GM19043 (cell line): ENCODE measurements around the gene FAM78A.

Experiments
- ATAC-seq: cut with Tn5 transposase; IDR thresholded peaks from one replicate; pipeline ENCODE4 v1.9.1; 2021; ENCODE audit warnings: low read depth; ENCODE audit not compliant: unreplicated experiment

FAM78A gene

GRCh38 chr9:131303381-131304321, 27.3 kb upstream of the FAM78A start:
- ATAC-seq, result no peak

GRCh38 chr9:131302244-131303075, 26.1 kb upstream of the FAM78A start:
- no peak for ATAC-seq

- no peak for ATAC-seq
These were observed 24.1 kb upstream of the FAM78A start for GRCh38 chr9:131300444-131300843.

DNA sequence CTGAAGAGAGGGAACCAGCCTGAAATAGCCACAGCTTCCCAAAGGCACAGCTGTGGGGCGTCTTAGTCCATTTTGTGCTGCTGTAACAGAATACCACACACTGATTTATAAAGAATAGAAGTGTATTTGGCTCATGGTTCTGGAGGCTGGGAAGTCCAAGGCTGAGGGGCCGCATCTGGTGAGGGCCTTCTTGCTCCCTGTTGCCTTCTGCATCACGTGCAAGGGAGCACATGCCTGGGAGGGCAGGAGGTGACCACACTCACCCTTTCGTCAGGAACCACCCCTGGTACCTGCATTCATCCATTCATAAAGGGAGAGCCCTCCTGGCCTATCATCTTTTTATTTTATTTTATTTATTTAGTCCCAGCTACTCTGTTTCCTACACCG, 23.6 kb upstream of the FAM78A start:
- no peak for ATAC-seq

DNA sequence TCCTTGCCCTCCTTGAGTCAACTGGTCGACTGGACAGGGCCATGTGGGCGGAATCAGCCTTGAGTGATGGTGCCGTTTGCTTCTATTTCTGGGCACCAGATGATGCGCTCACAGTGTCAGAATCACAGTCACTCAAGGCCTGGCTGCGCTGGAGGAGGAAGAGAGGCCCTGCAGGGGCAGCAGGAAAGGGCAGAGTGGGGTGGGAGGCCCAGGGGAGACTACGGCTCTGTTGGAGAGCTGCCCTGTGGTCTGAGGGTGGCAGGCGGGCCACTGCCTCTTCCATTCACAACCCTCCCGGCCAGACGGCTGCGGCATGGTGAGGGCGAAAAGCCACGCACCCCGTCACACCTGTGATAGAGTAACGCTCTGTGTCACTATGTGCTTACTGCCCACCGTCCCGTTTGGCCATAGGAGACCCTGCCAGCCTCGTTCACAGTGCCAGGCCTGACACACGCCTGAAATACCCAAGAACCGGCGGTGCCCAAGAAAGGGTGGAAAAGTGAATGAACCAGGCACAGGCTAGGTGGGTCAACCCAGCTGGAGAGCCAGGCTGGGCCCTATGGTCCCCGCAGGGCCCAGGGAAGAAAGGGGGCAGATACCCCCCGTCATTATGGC, 23.1 kb upstream of the FAM78A start:
- ATAC-seq, result no peak

GRCh38 chr9:131298816-131299215, 22.5 kb upstream of the FAM78A start:
- no peak for ATAC-seq

DNA sequence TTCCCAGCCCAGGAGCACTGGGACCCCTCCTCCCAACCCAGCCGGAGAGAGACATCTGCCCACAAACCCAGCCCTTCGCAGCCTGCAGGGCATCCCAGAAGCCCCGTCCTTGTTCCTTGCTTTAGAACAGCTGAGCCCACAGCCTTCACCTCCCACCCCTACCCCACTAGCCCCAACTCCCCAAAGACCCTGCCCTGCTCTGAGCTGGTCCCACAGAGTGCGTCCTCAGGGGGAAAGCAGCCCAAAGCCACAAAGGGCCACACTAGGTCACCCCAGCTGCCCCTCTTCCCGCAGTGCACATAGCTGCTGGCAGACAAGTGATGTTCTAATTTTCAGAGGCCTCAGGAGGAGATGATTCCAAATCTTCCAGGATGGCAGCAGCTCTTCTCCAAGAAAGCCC, 22.0 kb upstream of the FAM78A start:
- ATAC-seq, result no peak

DNA sequence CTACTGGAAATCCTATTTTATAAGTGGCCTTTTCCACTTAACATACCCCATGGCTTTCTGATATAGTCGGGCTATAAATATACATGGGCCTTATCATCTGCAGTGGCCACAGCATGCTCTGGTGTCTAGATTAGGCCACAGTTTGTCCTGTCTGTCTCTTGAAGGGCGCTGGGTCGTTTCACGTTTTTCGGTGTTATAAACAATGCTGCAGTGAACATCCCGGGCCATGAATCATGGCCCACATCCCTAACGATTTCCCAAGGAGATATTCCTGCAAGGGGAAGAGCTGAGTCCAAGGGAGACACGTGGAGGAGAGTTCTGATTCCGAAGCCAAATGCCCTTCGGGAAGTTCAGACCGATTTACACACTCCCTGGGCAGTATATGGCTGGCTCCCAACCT, 21.6 kb upstream of the FAM78A start:
- no peak for ATAC-seq

DNA sequence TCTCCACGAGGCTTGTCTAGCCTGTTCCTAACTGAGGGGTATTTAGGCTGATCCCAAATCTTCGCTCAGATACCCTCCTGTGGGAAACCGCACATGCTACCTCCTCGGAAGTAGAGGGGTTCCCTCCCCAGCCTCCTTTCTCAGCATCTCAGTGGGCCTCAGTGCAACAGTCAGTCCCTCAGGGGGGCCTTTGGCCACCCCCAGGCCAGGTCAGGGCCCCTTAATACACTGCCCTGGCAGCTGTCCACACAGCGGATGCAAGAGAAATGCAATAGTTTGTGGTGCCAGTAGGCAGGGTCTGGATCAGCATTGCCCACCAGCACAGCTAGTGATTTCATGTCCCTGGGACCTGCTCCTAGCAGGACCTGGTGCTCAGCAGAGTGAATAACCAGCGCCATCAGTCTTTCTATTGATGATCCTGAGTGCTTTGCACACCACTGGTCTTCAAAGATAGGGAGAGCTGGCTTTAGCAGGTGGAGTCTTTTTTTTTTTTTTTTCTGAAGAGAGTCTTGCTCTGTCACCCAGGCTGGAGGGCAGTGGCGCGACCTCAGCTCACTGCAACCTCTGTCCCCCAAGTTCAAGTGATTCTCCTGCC, 20.7 kb upstream of the FAM78A start:
- no peak for ATAC-seq

DNA sequence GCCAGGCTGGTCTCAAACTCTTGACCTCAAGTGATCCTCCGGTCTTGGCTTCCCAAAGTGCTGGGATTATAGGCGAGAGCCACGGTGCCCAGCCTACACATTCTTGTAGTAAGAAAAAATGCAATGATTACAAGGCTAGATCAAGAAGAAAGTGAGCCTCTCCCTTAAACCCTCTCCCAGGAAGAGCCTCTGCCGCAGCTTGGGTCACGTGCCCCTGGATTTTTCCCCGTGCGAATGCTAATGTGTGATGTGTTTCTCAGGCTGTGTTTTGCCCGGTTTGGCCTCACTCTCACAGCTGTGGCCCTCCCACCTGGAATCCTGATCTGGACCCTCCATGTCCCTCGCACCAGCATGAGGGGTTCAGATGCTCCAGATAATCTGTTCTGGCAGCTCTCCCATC, 20.1 kb upstream of the FAM78A start:
- no peak for ATAC-seq

DNA sequence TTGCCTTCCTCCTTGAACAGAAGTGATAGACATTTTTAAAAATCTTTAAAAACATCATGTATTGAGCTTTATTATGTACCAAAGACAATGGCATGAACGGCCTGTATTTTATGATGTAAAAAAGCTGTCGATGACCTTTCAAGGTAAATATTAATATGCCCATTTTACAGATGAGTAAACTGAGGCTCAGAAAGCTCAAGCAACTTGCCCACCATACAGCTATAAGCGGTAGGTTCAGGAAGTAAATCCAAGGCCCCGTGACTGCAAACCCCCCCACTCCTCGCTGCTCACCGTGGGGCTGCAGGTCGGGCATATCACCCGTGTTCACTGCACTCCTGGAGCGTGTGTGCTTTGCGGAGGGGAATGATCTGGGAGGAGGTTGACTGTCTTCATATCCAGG, 16.6 kb upstream of the FAM78A start:
- ATAC-seq, result no peak

DNA sequence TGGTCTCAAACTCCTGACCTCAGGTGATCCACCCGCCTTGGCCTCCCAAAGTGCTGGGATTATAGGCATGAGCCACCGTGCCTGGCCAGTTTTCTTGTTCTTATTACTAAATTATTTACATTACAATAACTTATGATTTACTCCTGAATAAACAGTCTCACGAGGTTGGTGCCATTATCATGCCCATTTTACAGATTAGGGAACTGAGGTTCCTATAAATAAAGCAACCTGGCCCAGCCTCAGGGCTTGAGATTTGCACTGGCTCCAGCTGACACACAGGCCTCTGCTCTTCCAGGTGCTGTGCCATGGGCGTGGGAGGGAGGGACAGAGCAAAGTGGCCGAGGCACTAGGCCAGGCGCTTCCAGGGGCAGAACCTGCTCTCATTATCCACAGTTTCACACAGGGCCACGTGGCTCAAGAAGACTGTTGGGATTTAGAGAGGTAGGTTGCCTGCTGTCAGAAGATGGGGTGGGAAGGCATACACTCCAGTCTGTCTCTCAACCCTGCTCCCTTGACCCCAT, 15.5 kb upstream of the FAM78A start:
- no peak for ATAC-seq

- no peak for ATAC-seq
These were observed 14.6 kb upstream of the FAM78A start for GRCh38 chr9:131290767-131291370.

DNA sequence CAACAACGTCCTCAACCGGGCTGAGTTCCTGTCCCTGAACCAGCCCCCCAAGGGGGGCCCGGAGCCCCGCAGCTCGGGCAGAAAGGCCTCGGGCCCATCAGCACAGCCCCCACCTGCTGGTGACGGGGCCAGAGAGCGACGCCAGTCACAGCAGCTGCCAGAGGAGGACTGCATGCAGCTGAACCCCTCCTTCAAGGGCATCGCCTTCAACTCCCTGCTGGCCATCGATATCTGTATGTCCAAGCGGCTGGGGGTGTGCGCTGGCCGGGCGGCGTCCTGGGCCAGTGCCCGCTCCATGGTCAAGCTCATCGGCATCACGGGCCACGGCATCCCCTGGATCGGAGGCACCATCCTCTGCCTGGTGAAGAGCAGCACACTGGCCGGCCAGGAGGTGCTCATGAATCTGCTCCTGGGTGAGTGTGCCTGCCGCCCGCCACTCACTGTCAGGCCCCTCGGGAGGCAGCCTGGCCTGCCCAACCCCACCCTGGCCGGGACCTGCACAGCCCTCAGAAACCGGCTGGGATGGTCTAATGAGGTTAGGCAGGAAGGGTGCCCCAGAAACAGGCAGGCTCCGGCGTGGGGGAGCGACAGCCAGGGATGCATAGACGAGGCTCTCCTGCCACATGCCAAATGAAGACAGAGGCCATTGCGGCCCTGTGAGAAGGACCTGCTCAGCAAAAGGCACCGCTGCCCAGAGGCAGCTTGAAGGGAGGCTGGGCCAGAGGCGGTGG, 13.9 kb upstream of the FAM78A start:
- ATAC-seq, result no peak

- ATAC-seq, result no peak
These were observed 13.2 kb upstream of the FAM78A start, which contains the start of gene PLPP7 for GRCh38 chr9:131289301-131290035. TSS of gene PLPP7 (plus strand) at chr9:131289723. CDS start at chr9:131289998, 275 bp downstream.

GRCh38 chr9:131288217-131288616, 11.9 kb upstream of the FAM78A start:
- ATAC-seq, result no peak

- ATAC-seq, result no peak
These were observed 11.0 kb upstream of the FAM78A start for GRCh38 chr9:131287359-131287758.

DNA sequence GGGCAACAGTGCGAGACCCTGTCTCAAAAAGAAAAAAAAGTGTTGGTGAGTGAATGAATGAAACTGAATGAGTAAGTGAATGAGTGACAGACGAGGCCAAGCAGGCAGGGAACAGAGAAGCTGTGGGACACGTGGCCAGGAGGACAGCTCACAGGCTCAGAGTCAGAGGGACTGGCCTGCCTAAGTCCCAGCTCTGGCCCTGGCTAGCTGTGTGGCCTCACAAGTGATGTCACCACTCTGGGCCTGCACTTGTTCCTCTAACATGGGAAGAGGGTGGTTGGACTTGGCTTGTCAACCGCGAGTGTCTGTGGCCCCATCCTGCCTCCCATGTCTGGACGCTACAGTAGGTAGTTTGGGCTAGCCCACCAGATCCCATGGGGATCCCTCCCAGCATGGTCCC, 8.5 kb upstream of the FAM78A start:
- no peak for ATAC-seq
